H1 (cell line): Measurements from ENCODE around the gene RAB3C. TPM values are rescaled to one million over a fixed set of nuclear protein-coding genes. Genes with fewer than 3 reads are reported as not detected.

Experiments used
- CTCF ChIA-PET: fragments of 300-600 bp; sonication (Branson Sonifier 250); formaldehyde crosslinking; loops from one replicate; lab custom pipeline; 2021; ENCODE audit not compliant: partially characterized antibody; lab: Charles Lee
- POLR2A ChIA-PET: fragments of 300-600 bp; sonication (Branson Sonifier 250); formaldehyde crosslinking; loops from one replicate; lab custom pipeline; 2021; ENCODE audit warnings: inconsistent platforms; ENCODE audit not compliant: partially characterized antibody; lab: Charles Lee
- DNase-seq, 2 experiments: peaks; one replicate each; pipeline versions ENCODE4 v3.0.0 to v3.0.0-alpha.2; 2010 to 2022; ENCODE audit warnings: low spot score in 2 of 2, low read depth in 1 of 2, mixed read lengths in 1 of 2
- FAIRE-seq: peaks from 2 replicates; lab custom pipeline; 2011; peaks lifted over from hg19 to GRCh38; lab: Jason Lieb, UNC
- H2AFZ ChIP-seq: 2 replicates; pipeline ENCODE4 v1.8.1; 2012; ENCODE audit warnings: low read length, inconsistent platforms
- H2AK5ac ChIP-seq: 2 replicates; pipeline ENCODE4 v1.6.1; 2013; ENCODE audit warnings: low read depth, low read length
- H2BK120ac ChIP-seq: replicated peaks from 2 replicates; pipeline ENCODE3; 2013; ENCODE audit warnings: low read depth, low read length, inconsistent platforms
- H2BK12ac ChIP-seq: 2 replicates; pipeline ENCODE4 v1.6.1; 2013; ENCODE audit warnings: low read depth, low read length
- H2BK15ac ChIP-seq: 2 replicates; pipeline ENCODE4 v1.6.1; 2013; ENCODE audit warnings: low read length
- H2BK20ac ChIP-seq: 2 replicates; pipeline ENCODE4 v1.6.1; 2013; ENCODE audit warnings: low read length
- H2BK5ac ChIP-seq: 2 replicates; pipeline ENCODE4 v1.6.1; 2013; ENCODE audit warnings: low read depth, low read length
- H3K14ac ChIP-seq: 2 replicates; pipeline ENCODE4 v1.6.1; 2013; ENCODE audit warnings: inconsistent platforms; ENCODE audit not compliant: insufficient read length
- H3K18ac ChIP-seq: 2 replicates; pipeline ENCODE4 v1.6.1; 2013; ENCODE audit warnings: low read length; ENCODE audit errors: extremely low read depth
- H3K23ac ChIP-seq: 2 replicates; pipeline ENCODE4 v1.6.1; 2013; ENCODE audit warnings: inconsistent platforms; ENCODE audit not compliant: insufficient read length
- H3K23me2 ChIP-seq: 2 replicates; pipeline ENCODE4 v1.6.1; 2013; ENCODE audit warnings: low read depth, low read length
- H3K27ac ChIP-seq: 2 replicates; pipeline ENCODE4 v1.6.1; 2011; ENCODE audit warnings: low read depth, low read length, inconsistent platforms
- H3K27me3 ChIP-seq, 4 experiments: replicated peaks in 1 of 4; 1 replicate in 1 of 4; 2 replicates in 3 of 4; pipeline versions ENCODE4 v1.6.1 to v1.8.1; 2011 to 2013; ENCODE audit warnings: low read length in 3 of 4, mild to moderate bottlenecking in 3 of 4, inconsistent platforms in 2 of 4, mixed read lengths in 2 of 4, moderate library complexity in 1 of 4; ENCODE audit not compliant: control insufficient read depth in 3 of 4, insufficient read depth in 3 of 4; ENCODE audit errors: extremely low read depth in 1 of 4
- H3K36me3 ChIP-seq, 4 experiments: 2 replicates each; pipeline versions ENCODE4 v1.6.1 to v1.8.1; 2011 to 2013; ENCODE audit warnings: mild to moderate bottlenecking in 4 of 4, low read length in 3 of 4, moderate library complexity in 2 of 4, control low read depth in 1 of 4, inconsistent platforms in 1 of 4; ENCODE audit not compliant: insufficient read depth in 4 of 4, control insufficient read depth in 2 of 4
- H3K4ac ChIP-seq: replicated peaks from 2 replicates; pipeline ENCODE3; 2013; ENCODE audit warnings: low read length, low read depth, mixed read lengths, inconsistent platforms; ENCODE audit not compliant: insufficient read length
- H3K4me1 ChIP-seq, 4 experiments: replicated peaks in 1 of 4; 1 replicate in 1 of 4; 2 replicates in 3 of 4; pipeline versions ENCODE4 v1.6.1 to v1.8.1; 2011 to 2013; ENCODE audit warnings: low read length in 3 of 4, inconsistent platforms in 2 of 4, mixed read lengths in 1 of 4; ENCODE audit not compliant: insufficient read depth in 4 of 4, control insufficient read depth in 3 of 4
- H3K4me2 ChIP-seq, 2 experiments: 2 replicates each; pipeline versions ENCODE4 v1.6.1 to v1.8.1; 2011 to 2013; ENCODE audit warnings: low read depth in 2 of 2, low read length in 2 of 2, control low read depth in 1 of 2, inconsistent platforms in 1 of 2, mild to moderate bottlenecking in 1 of 2; ENCODE audit not compliant: insufficient read depth in 1 of 2
- H3K4me3 ChIP-seq, 4 experiments: fragments of 200-600, 300-600 bp in 1 of 4; sonication (generic), shearing (Covaris generic), sonication (Bioruptor Twin) in 1 of 4; 2 replicates each; pipeline versions ENCODE4 v1.5.1 to v1.8.1; 2011 to 2016; ENCODE audit warnings: low read length in 4 of 4, low read depth in 3 of 4, control low read depth in 2 of 4, inconsistent platforms in 2 of 4, mild to moderate bottlenecking in 2 of 4, mixed read lengths in 1 of 4, moderate library complexity in 1 of 4; ENCODE audit not compliant: insufficient read depth in 2 of 4; ENCODE audit errors: extremely low read depth in 1 of 4
- H3K56ac ChIP-seq: replicated peaks from 2 replicates; pipeline ENCODE3; 2013; ENCODE audit warnings: low read depth, mild to moderate bottlenecking, mixed read lengths, low read length, inconsistent platforms; ENCODE audit not compliant: insufficient read length
- H3K79me1 ChIP-seq: 2 replicates; pipeline ENCODE4 v1.6.1; 2013; ENCODE audit warnings: low read depth, low read length, control low read depth
- H3K79me2 ChIP-seq, 2 experiments: 2 replicates each; pipeline versions ENCODE4 v1.6.1 to v1.8.1; 2012 to 2013; ENCODE audit warnings: low read length in 2 of 2, mild to moderate bottlenecking in 2 of 2, inconsistent platforms in 1 of 2; ENCODE audit not compliant: insufficient read depth in 2 of 2, control insufficient read depth in 1 of 2
- H3K9ac ChIP-seq, 4 experiments: replicated peaks in 1 of 4; 1 replicate in 1 of 4; 2 replicates in 3 of 4; pipeline versions ENCODE4 v1.6.1 to v1.8.1; 2011 to 2013; ENCODE audit warnings: low read depth in 3 of 4, low read length in 3 of 4, control low read depth in 2 of 4, mild to moderate bottlenecking in 2 of 4, moderate library complexity in 2 of 4, inconsistent platforms in 1 of 4; ENCODE audit errors: extremely low read depth in 1 of 4
- H3K9me3 ChIP-seq, 2 experiments: 2 replicates each; pipeline versions ENCODE4 v1.6.1 to v1.8.1; 2012 to 2013; ENCODE audit warnings: mild to moderate bottlenecking in 2 of 2, moderate library complexity in 2 of 2, control low read depth in 1 of 2, inconsistent platforms in 1 of 2, low read depth in 1 of 2, low read length in 1 of 2, mixed read lengths in 1 of 2; ENCODE audit not compliant: insufficient read depth in 2 of 2
- H4K20me1 ChIP-seq, 2 experiments: replicated peaks in 1 of 2; 2 replicates each; pipeline versions ENCODE3 to v1.8.1; 2011 to 2013; ENCODE audit warnings: inconsistent platforms in 2 of 2, low read length in 2 of 2, mild to moderate bottlenecking in 1 of 2; ENCODE audit not compliant: insufficient read depth in 2 of 2, control insufficient read depth in 1 of 2
- H4K5ac ChIP-seq: 2 replicates; pipeline ENCODE4 v1.6.1; 2013; ENCODE audit warnings: low read length, low read depth, mixed read lengths, inconsistent platforms; ENCODE audit not compliant: insufficient read length
- H4K8ac ChIP-seq: 2 replicates; pipeline ENCODE4 v1.8.0; 2013; ENCODE audit warnings: mild to moderate bottlenecking, moderate library complexity, low read length, inconsistent platforms; ENCODE audit not compliant: insufficient read depth; ENCODE audit errors: extremely low read depth
- H4K91ac ChIP-seq: replicated peaks from 2 replicates; pipeline ENCODE3; 2013; ENCODE audit warnings: low read length, mixed read lengths, inconsistent platforms; ENCODE audit not compliant: insufficient read length
- SRF ChIP-seq: IDR thresholded peaks from 2 replicates; pipeline ENCODE4 v1.6.1; 2011; ENCODE audit warnings: mild to moderate bottlenecking, low read depth, low read length, moderate library complexity
- SUZ12 ChIP-seq: fragments of 200-600 bp; sonication (generic); IDR thresholded peaks from 2 replicates; pipeline ENCODE4 v1.6.1; 2012; ENCODE audit warnings: mild to moderate bottlenecking, inconsistent platforms, low read length, moderate library complexity, mixed read lengths
- WGBS, 2 experiments: shearing (Covaris generic) in 1 of 2; methylation state at CpG; one replicate each; pipeline versions ENCODE4 v1.1.6 to v1.1.7; 2013 to 2015; ENCODE audit warnings: low lambda C conversion rate in 2 of 2, mixed read lengths in 2 of 2, inconsistent platforms in 1 of 2, low coverage in 1 of 2, missing lambda C conversion rate in 1 of 2; ENCODE audit not compliant: insufficient replicate concordance in 2 of 2, insufficient coverage in 1 of 2, insufficient read length in 1 of 2; ENCODE audit errors: extremely low coverage in 1 of 2, missing lambda C conversion rate in 1 of 2; 5-methylcytosine and 5-hydroxymethylcytosine counted together
- polyA plus RNA-seq, 7 experiments: library from polyadenylated mRNA; depleted of rRNA in 3 of 7; stranded (reverse) in 5 of 7; unstranded in 2 of 7; fragments of >200 nt in 5 of 7; fragments of 200-250 nt in 2 of 7; gene quantifications; 1 replicate in 5 of 7; 2 replicates in 1 of 7; 4 replicates in 1 of 7; pipeline versions ENCODE4 v1.2.1 to v1.2.3, GENCODE V29; 2011 to 2013; ENCODE audit warnings: missing spikeins in 2 of 7, mixed read lengths in 2 of 7
- total RNA-seq: library from RNA; stranded (reverse); fragmentation: NEBNext Ultra II Directional; extraction: Animal tissue kit (Norgen Biotek cat#: 25700); gene quantifications from 2 replicates; pipeline ENCODE4 v1.2.1, GENCODE V29; 2021

The RAB3C gene
- total and polyA plus RNA-seq, 2 of the 8 experiments (the other 6 are each of a cell fraction or from before 2014, with no cell fraction given): 14.7 to 18.3 TPM

DNA sequence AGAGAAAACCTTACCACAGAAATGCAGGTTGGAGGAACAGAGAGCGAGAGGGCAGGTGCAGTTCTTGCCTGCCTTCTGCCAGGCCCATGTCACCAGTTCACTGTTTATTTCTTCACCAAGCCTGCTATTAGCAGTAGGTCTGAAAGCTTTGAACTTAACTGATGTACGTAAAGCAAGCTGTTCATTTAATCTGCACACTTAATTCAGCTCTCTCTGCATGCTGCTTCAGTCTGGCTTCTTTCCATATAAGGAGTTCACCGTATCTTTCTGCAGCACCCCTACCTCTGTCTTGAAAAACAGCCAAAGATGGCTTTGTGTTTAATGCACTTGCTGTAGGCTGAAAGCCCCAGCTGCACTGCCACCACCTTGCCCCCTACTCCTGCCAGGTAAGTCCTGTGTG is 205.1 kb downstream of the RAB3C start:
- Histone ChIP-seq H2BK15ac (no peak overlapping the region), H3K4me3 (no peak overlapping the region), H4K20me1 (no peaks in the 10 kb centered on the region), H3K14ac (no peak overlapping the region), H3K36me3 (no peaks in the 10 kb centered on the region), H2AFZ (no peak overlapping the region), H4K8ac (no peak overlapping the region), H3K9me3 (no peaks in the 10 kb centered on the region), H3K79me1 (no peaks in the 10 kb centered on the region), H3K4me2 (no peak overlapping the region), H4K91ac (no peak overlapping the region), H3K27me3 (no peaks in the 10 kb centered on the region), H4K5ac (no peak overlapping the region), H3K79me2 (no peaks in the 10 kb centered on the region), H3K18ac (no peak overlapping the region), H3K4ac (no peak overlapping the region), H2BK120ac (no peak overlapping the region), H2BK12ac (no peak overlapping the region), H2BK5ac (no peak overlapping the region), H3K27ac (no peak overlapping the region), H2BK20ac (no peak overlapping the region), H3K23me2 (no peaks in the 10 kb centered on the region), H3K4me1 (peaks cover 0 to 7% (median 2%) of the 10 kb centered on the region in 4 experiments; a peak in 1 of 7 replicates), H3K23ac (no peak overlapping the region), H3K56ac (no peak overlapping the region), H2AK5ac (no peak overlapping the region), H3K9ac (no peak overlapping the region)
- DNase-seq (no peak), FAIRE-seq (no peak)
- TF ChIP-seq SRF (peak; percentile 47; the same call in 1 of the 2 replicates), SUZ12 (no peak)
- CTCF ChIA-PET: interaction anchor here (0.7 to 1.5 kb wide), 3 partner anchors 10 to 28 kb away, joined by 3 read pairs; no protein-coding TSS in a partner anchor
- 57% methylated on average over 3 of the region's 3 CpGs; no CpG with 5 or more reads in 1 of the 2 experiments for WGBS, 2 experiments
- POLR2A ChIA-PET: no interaction called here
